ENCODE data around the gene TMPRSS11D. TPM values are rescaled to one million over a fixed set of nuclear protein-coding genes. Genes with fewer than 3 reads are reported as not detected.

The TMPRSS11D gene
- total RNA-seq, 1 donor from 2014 or later: not detected

- Histone ChIP-seq H3K27ac (no peak overlapping the region), H3K27me3 (ENCODE audit: low read depth) (no peaks in the 10 kb centered on the region), H3K9me3 (peaks cover 9% of the 10 kb centered on the region), H3K36me3 (no peaks in the 10 kb centered on the region), H3K4me1 (no peaks in the 10 kb centered on the region), H3K4me3 (no peak overlapping the region)
- ATAC-seq: no peak
- intact Hi-C loops (cut with DNase I): no loop called here
- TF ChIP-seq CTCF (IDR thresholded peaks at IDR 0.05): no peak
- no peak for DNase-seq
These were observed 73.8 kb downstream of the TMPRSS11D start for GRCh38 chr4:67810011-67810410.

- intact Hi-C loops (cut with DNase I): no loop called here
- no peak for TF ChIP-seq CTCF (IDR thresholded peaks at IDR 0.05)
- Histone ChIP-seq H3K4me3 (no peak overlapping the region), H3K36me3 (no peaks in the 10 kb centered on the region), H3K27me3 (ENCODE audit: low read depth) (no peaks in the 10 kb centered on the region), H3K4me1 (no peaks in the 10 kb centered on the region), H3K9me3 (peaks cover 9% of the 10 kb centered on the region), H3K27ac (no peak overlapping the region)
- DNase-seq: no peak
- ATAC-seq: no peak
These were observed 74.3 kb downstream of the TMPRSS11D start for GRCh38 chr4:67809502-67809901.

GRCh38 chr4:67796810-67797209, 87.0 kb downstream of the TMPRSS11D start:
- no peak for TF ChIP-seq CTCF (IDR thresholded peaks at IDR 0.05)
- Histone ChIP-seq H3K27ac (no peak overlapping the region), H3K36me3 (no peaks in the 10 kb centered on the region), H3K27me3 (ENCODE audit: low read depth) (no peaks in the 10 kb centered on the region), H3K9me3 (no peaks in the 10 kb centered on the region), H3K4me3 (no peak overlapping the region), H3K4me1 (no peaks in the 10 kb centered on the region)
- no peak for DNase-seq
- intact Hi-C loops (cut with DNase I): no loop called here
- no peak for ATAC-seq

GRCh38 chr4:67790721-67791120, 93.1 kb downstream of the TMPRSS11D start:
- no peak overlapping the region for H3K27ac ChIP-seq
- H3K9me3 ChIP-seq: no peaks in the 10 kb centered on the region
- no peak for TF ChIP-seq CTCF (IDR thresholded peaks at IDR 0.05)
- no peaks in the 10 kb centered on the region for H3K4me1 ChIP-seq
- ATAC-seq: no peak
- no peaks in the 10 kb centered on the region for H3K27me3 ChIP-seq (ENCODE audit: low read depth)
- no peak for DNase-seq
- intact Hi-C loops (cut with DNase I): no loop called here
- no peak overlapping the region for H3K4me3 ChIP-seq
- no peaks in the 10 kb centered on the region for H3K36me3 ChIP-seq

- no peak for ATAC-seq
These were observed 96.5 kb downstream of the TMPRSS11D start for GRCh38 chr4:67787311-67787710.

More at GRCh38 chr4:67787311-67787710, 96.5 kb downstream of the TMPRSS11D start:
- DNase-seq: no peak
- H3K4me3 ChIP-seq: no peak overlapping the region
- intact Hi-C loops (cut with DNase I): no loop called here
- H3K27me3 ChIP-seq (ENCODE audit: low read depth): no peaks in the 10 kb centered on the region
- no peak for TF ChIP-seq CTCF (IDR thresholded peaks at IDR 0.05)
- no peaks in the 10 kb centered on the region for H3K9me3 ChIP-seq
- no peak overlapping the region for H3K27ac ChIP-seq
- H3K4me1 ChIP-seq: no peaks in the 10 kb centered on the region
- no peaks in the 10 kb centered on the region for H3K36me3 ChIP-seq

All from lower lobe of right lung (tissue), 2 donors.